Esophagus mucosa (tissue), 1 donor: Measurements from ENCODE around the gene GLT8D1. TPM values are rescaled to one million over a fixed set of nuclear protein-coding genes. Genes with fewer than 3 reads are reported as not detected.
"Not testable (repeated sequence)": the region's sequence is repeated elsewhere in the genome, so short reads cannot be mapped to it uniquely, and the experiment has no call there.

Source experiments
- ATAC-seq: fragments of 200-7000 bp; cut with Tn5 transposase; one replicate; pipeline ENCODE4 v1.9.1; 2020
- total RNA-seq: library from RNA; stranded (reverse); gene quantifications from one replicate; pipeline ENCODE4 v1.2.4, GENCODE V29; 2023
- donor health status: DM: yes; HTN: yes; CAD: no.

The GLT8D1 gene
- total RNA-seq, 1 donor from 2014 or later: 16.7 TPM

- ATAC-seq: no peak
These were observed 25.8 kb downstream of the GLT8D1 start for GRCh38 chr3:52679811-52680210.

DNA sequence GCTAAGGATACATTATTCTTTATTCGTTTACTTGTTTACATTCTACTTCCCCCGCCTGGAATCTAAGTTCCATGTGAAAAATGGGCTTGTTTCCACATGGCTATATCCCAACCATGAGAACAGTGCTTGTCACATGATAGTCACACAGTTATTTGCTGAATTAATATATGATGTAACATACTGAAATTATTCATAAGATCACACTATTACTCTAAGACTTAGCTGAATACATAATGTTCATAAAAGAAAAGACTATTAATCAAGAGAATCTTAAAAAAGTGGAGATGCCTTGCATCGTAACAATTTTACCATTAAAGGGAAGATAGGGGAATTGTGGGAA is 26.4 kb downstream of the GLT8D1 start:
- ATAC-seq: no peak

GRCh38 chr3:52678265-52679198 is 27.1 kb downstream of the GLT8D1 start:
- ATAC-seq: no peak

DNA sequence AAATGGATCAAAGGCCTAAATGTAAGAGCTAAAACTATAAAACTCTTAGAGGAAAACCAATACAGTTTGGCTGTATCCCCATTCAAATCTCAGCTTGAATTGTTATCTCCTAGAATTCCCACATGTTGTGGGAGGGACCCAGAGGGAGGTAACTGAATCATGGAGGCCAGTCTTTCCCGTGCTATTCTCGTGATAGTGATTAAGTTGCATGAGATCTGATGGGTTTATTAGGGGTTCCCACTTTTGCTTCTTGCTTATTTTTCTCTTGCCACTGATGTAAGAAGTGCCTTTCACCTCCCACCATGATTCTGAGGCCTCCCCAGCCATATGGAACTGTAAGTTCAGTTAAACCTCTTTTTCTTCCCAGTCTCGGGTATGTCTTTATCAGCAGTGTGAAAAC is 29.4 kb downstream of the GLT8D1 start:
- ATAC-seq: not testable (repeated sequence)

DNA sequence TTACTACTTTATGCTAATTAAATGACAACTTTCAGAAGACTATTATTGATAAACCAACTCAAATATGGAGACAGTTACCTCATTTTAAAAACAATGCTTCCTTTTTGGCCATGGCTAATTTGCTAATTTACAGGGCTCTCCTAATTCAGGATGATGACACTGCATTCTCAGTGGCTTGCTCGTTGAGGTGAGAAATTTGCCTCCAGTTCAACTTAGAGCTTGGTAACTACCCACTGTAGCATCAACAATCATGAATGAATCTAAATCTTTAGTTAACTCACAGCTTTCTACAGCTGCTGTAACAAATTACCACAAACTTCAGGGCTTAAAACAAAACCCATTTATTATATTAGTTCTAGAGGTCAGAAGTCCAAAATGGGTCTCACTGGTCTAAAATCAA is 33.9 kb downstream of the GLT8D1 start:
- ATAC-seq: no peak

DNA sequence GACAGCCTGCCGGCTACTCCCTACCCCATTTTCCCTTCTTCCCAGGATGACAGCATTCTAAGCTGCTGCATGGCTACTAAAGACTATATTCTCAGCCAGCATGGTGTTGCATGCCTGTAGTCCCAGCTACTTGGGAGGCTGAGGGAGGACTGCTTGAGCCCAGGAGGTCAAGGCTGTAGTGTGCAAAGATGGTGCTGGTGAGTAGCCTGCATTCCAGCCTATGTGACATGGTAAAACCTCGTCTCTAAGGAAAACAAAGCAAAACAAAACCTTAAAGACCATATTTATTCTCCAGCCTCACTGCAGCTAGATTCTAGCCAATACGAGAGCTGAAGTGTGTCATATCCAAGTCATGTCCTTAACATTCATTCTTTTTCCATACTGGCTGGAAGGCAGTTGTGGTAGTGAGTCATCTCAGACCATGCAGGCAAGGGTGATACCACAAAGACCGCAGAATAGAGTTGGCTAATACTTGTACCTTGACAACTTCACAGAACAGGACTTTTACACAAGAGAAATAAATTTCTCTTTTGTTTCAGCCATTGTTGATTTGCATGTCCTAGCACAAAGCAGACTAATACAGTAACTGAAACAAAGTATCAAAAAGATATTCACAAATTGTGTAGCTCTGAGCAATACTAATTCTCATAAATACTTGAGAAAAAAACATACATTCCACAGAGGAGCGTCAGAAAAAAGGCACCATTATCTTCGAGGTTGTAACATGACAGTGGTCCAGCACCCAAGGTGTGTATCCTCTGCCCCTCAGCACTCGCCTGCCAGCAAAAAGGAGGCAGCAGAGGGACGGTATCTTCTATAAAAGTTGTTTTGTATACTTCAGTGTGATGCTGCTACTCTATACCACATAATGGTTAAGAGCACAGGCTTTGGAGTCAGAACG is 34.7 kb downstream of the GLT8D1 start:
- peak; percentile 99 for ATAC-seq

- no peak for ATAC-seq
These were observed 42.5 kb downstream of the GLT8D1 start for GRCh38 chr3:52663098-52663497.

GRCh38 chr3:52660046-52660445 is 45.5 kb downstream of the GLT8D1 start:
- ATAC-seq: no peak

DNA sequence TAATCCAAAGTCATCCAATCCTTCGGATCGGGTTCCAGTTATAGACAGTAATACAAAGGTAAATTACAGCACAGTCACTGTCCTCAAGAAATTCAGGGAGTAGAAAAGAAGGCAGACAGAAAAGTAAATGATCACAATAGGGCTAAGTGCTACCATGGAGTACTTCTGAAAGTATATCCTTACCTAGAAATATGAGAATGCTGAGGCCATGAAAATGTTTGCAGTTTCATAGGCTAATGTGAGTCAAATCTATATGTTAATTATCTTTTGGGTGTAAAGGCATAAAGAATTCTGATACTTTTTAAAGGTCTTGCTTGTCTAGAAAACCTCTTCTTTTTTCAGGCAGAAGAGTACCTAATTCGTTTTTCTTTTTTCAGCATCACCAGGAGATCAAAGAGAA is 49.7 kb downstream of the GLT8D1 start:
- no peak for ATAC-seq

DNA sequence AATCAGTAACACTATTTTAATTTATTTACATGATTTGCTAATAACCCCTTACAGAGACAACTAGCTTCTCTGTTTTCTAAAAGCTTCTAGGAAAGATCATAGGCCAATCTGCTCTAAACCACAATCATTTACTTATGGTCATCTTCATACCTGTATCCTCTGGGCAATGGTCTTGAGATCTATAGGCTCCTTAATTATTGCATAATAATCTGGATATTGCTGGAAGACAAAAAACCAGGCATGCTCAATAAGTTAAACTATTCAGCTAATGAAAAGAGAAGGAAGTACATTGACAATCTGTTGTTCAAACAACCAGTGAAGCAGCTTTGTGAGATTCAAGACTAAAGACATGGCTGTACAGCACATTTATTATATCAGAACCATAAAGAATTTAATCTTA is 54.0 kb downstream of the GLT8D1 start:
- no peak for ATAC-seq

DNA sequence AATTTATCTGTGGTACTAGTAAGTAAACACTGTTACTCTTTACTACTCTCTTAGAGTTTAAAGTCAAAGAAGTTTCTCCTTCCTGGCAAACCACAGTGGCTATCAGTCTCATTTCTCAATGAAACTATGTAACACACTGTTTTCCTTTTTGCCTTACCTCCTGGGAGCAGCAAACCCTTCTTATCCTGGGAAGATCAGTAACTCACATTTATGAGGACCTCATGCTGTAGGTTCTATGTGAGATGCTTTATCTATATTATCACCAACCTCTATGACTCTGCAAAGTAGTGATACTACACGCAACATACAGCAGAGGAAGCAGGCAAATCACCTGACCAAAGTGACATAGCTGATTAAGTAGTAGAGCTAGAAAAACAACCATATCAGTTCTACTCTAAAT is 55.2 kb downstream of the GLT8D1 start:
- no peak for ATAC-seq

GRCh38 chr3:52649461-52650210 is 56.0 kb downstream of the GLT8D1 start:
- no peak for ATAC-seq

- no peak for ATAC-seq
These were observed 60.0 kb downstream of the GLT8D1 start for GRCh38 chr3:52645549-52645948.

Other genes starting within 250 kb of the GLT8D1 start
- gene STAB1, start 210.5 kb downstream of the GLT8D1 start, total RNA-seq: 21.2 TPM
- 55.0 TPM for gene NT5DC2, start 171.9 kb downstream of the GLT8D1 start, total RNA-seq
- 17.6 TPM for gene UQCC5, start 169.2 kb downstream of the GLT8D1 start, total RNA-seq
- gene PBRM1, start 19.9 kb downstream of the GLT8D1 start, total RNA-seq: 41.6 TPM
- 76.4 TPM for gene GNL3, start 19.8 kb downstream of the GLT8D1 start, total RNA-seq
- 70.6 TPM for gene SPCS1, start 315 bp upstream of the GLT8D1 start, total RNA-seq
- 14.7 TPM for gene NEK4, start 65.1 kb upstream of the GLT8D1 start, total RNA-seq
- gene ITIH1, start 71.8 kb upstream of the GLT8D1 start, total RNA-seq: 0.12 TPM
- 0.12 TPM for gene ITIH3, start 89.0 kb upstream of the GLT8D1 start, total RNA-seq
- gene ITIH4, start 124.9 kb upstream of the GLT8D1 start, total RNA-seq: 2.1 TPM
- 0.40 TPM for gene MUSTN1, start 129.2 kb upstream of the GLT8D1 start, total RNA-seq
- gene STIMATE, start 191.8 kb upstream of the GLT8D1 start, total RNA-seq: 6.1 TPM